NCI-H2029 treated with DMSO at 0.1 percent for 48 hours (cell line): ENCODE results near the gene KRTAP5-4.
"Not testable (repeated sequence)": the region's sequence is repeated elsewhere in the genome, so short reads cannot be mapped to it uniquely, and the experiment has no call there.

Source experiments
- DNase-seq: peaks from one replicate; lab custom pipeline; 2025; lab: John Stamatoyannopoulos, UW

The KRTAP5-4 gene, protein sequence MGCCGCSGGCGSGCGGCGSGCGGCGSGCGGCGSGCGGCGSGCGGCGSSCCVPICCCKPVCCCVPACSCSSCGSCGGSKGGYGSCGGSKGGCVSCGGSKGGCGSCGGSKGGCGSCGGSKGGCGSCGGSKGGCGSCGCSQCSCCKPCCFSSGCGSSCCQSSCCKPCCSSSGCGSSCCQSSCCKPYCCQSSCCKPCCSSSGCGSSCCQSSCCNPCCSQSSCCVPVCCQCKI

DNA sequence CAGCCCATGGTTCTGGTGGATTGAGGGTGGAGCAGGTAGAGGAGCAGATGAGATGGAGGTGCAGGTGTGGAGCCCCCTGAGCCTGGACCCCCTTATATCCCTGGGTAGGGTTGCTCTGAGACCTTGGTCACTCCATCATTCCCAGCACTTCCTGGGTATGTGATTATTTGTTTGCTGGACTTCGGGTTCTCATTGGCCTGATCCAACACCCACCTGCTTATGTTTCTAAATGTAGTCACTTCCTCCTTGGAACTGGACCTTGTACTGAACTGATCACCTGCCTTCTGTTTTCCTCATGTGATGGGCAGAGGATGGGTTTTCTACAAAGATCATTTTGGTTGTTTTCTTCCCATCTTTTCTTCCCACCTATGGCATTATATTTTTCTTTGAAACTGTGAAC, at the start of gene KRTAP5-4:
KRTAP5-4 (minus strand) TSS at position 53 of the 400 bp plus-strand sequence; CDS start at position 8, 45 bp downstream.
- no peak for DNase-seq

DNA sequence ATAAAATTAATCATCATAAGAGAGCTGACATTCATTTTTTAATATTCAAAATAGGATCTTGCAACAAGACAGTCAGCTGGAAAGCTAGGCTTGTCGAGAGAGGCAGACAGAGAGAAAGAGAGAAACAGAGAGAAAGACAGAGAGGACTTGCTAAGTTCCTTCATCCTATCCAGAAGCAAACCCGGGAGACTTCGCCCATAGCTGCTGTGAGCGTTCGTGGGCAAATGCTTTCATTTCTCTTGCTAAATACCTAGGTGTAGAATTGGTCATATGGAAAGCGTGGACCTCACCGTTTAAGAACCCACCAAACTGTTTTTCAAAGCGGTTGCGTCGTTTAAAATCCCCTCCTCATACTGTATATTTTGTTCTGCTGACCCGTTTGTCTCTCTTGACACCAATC, 49.7 kb upstream of the KRTAP5-4 start:
- no peak for DNase-seq

DNA sequence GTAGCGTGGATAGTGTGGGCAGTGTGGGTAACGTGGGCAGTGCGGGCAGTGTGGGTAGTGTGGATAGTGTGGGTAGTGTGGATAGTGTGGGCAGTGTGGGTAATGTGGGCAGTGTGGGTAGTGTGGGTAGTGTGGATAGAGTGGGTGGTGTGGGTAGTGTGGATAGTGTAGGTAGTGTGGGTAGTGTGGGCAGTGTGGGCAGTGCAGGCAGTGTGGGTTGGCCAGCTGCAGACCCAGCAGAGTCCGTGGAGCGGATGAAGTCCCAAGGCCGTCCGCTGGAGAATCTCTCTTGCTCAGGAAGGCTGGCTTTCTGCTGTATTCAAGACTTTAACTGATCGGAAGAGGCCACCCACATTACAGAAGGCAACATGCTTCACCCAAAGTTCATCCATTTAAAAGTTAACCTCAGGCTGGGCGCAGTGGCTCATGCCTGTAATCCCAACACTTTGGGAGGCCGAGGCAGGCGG, 49.0 kb upstream of the KRTAP5-4 start:
- DNase-seq, result no peak

DNA sequence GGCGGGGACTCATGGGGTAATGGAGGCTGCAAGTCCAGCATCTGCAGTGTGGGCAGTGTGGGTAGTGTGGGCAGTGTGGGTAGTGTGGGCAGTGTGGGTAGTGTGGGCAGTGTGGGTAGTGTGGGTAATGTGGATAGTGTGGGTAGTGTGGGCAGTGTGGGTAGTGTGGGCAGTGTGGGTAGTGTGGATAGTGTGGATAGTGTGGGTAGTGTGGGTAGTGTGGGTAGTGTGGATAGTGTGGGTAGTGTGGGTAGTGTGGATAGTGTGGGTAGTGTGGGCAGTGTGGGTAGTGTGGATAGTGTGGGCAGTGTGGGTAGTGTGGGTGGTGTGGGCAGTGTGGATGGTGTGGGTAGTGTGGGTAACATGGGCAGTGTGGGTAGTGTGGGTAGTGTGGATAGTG, 48.5 kb upstream of the KRTAP5-4 start:
- DNase-seq, result not testable (repeated sequence)

DNA sequence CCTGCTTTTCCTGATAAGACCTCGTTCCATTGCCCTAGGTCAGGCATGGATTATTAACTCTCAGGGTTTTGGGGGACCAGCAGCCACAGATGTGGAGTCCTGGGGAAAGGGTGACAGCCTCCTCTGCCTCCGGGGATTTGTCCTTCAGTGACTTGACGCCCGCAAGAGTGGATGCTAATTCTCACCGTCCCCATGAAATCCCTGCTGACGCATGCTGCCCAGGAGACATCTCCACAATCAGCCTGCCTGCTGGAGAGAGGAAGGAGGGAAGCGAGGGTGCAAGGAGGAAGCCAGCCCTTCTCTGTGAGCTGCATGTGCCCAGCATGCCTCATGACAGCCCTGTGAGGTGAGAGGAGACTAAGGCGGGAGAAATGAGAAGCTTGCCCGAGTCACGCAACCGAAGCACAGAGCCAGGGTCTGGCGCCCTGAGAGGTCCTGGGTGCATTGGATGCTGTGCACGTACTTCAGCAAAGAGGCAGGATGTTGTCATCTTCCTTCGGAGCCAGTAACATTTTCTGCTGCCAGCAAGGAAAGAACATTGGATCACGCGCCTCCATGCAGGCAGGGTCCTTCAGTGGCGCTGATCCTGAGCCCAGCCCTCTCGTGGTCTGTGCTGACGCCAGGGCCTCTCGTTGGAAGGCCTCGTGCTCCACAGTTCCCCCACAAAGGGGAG, 47.7 kb upstream of the KRTAP5-4 start:
- no peak for DNase-seq

DNA sequence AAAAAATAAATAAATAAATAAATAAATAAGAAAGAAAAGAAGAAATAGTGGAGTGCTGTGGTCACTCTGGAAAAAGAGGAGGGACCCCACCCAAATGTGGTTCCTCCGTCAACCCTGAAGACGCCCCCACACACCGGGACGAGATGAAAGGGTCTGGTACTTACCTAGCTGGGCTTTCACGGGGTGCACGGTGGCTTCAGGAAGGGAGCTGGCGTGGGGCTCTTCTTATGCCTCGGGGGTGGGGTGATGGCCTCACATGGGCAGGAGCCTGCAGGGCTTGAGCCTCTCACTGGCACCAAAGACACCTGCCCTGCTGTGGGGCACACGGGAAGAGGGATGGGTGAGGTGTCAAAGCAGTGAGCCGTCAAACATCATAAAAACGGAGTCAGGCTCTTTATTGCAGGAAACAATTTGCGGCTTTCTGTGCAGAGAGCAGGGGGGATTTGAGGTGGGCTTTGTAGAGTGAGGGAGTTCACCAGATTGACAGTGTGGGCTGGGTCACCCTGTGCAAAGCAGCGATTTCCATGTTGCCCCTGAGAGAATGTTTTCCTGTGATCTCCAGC, 47.1 kb upstream of the KRTAP5-4 start:
- no peak for DNase-seq

DNA sequence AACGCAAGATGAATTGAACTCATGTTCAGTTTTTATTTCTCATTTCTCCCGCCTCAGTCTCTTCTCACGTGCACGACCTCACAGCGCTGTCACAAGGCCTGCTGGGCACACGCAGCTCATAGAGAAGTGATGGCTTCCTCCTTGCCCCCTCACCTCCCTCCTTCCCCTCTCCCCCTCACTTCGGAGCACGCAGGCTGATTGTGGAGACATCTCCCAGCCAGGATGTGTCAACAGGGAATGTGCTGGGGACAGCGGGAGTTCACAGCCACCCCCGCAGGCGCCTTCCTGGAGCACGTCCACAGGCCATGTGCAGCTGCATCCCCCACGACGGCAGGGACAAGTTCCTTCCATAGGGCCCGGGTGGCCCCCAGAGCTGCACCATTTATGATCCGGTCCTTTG, 46.0 kb upstream of the KRTAP5-4 start:
- DNase-seq, result no peak

DNA sequence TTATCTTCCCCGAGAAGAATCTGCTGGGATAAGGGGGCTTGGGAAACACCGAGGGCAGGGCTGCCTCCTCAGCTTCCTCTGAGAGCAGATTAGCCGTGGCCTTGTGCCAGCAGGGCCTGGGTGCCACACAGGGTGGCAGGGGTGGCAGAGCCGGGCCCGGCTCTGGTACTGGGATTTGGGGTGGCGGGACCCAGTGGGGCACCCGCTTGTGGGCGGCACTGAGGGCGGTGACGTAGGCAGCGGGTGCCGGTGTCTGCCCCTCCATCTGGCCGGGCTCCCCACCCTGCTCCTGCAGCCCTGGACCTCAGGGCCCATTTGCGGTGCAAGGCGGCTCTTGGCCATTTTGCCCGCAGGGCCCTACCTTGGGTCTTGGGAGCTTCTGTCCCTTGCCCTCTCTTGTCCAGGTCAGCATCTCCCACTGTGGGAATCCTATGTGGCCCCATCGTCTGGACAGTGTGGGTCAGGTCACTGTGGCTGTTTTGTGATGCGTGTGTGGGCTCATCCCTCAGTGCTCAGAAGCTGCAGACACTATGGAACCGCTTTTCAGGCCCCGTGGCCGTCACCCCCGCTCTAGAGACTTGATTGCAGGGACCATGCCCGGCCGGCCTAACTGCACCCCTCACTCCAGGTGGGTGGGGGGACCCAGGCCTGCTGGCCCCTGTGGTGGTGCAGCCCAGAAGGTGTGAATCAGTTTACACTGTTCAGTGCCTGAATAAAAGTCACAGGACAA, 45.3 kb upstream of the KRTAP5-4 start:
- DNase-seq, result no peak

DNA sequence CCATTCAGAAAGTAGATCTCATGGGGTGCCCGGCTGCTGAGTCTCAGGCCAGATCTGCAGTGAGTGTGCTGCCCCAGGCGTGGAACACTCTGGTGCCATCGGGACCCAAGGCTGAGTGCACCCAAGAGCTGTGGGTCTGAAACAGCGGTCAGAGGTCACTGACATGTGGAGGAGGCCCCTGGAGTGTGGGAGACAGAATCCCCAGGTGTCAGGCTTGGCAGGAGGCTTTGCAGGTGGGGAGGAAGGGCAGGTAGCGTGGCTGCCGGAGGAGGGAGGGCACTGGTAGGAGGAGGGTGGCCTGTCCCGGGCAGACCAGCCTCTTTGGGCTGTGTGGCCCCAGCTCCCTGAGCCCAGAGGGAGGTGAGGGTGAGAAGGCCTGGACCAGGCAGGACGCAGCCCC, 43.4 kb upstream of the KRTAP5-4 start:
- no peak for DNase-seq

DNA sequence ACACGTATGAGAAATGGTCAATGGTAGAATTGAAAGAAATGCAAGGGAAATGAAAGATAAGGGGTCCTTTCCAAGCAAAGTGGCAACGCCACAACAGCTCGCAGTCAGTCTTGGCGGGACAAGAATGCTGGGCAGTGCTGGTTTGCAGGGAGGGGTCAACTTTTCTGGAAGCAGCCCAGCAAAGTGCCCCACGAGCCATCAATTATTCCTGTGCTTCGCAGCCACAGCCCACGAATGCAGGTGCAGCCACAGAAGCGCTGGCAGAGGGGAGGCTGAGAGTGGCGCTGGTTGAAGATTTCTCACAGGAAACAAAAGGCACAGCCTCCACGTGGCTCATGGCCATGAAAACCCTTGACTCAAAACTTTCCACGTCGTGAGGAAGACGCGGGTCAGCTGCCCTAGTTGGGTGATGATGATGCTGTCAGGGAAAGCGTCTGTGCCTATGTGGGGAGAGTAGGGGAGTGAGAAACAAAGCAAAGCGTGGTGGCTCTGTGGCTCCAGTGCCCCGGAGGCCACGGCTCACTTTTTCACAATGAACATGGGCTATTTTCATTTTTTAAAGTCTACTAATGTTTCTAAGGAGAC, 40.9 kb upstream of the KRTAP5-4 start:
- not testable (repeated sequence) for DNase-seq

DNA sequence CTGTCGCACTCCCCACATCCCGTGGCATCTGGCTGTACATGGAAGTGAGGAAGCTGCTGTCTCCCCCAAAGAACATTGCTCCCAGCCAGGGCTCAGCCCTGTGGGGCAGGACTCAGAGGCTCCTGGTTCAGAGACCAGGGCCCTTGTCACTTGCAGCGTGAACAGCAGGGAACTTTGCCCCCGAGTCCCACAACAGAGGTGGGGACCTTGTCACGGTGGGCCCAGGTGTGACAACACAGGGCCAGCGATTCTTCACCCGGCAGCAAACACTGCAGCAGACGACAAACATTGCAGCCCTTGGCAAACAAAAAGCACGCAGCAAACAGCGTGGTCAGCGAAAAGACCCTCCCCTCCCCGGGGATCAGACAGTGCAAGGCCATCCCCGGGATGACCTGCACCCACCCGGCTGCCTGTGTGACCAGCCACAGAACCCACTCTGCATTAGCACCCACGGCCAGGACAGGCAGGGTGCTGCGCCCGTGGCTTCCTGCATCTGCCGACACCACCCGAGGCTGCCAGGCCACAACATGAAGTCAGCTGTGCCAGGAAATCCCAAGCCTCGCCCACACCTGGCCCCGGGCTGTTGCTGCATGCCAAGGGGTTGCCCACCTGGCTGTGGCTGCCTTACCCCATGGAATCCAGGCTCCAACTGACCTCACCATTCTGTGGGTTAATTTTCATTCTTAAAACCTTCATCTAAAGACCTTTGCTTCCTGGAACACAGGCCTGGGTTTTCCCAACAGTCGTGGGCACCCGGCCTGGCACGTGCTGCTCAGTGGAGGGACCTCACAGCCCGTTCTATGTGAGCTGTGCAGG, 39.7 kb upstream of the KRTAP5-4 start:
- not testable (repeated sequence) for DNase-seq

DNA sequence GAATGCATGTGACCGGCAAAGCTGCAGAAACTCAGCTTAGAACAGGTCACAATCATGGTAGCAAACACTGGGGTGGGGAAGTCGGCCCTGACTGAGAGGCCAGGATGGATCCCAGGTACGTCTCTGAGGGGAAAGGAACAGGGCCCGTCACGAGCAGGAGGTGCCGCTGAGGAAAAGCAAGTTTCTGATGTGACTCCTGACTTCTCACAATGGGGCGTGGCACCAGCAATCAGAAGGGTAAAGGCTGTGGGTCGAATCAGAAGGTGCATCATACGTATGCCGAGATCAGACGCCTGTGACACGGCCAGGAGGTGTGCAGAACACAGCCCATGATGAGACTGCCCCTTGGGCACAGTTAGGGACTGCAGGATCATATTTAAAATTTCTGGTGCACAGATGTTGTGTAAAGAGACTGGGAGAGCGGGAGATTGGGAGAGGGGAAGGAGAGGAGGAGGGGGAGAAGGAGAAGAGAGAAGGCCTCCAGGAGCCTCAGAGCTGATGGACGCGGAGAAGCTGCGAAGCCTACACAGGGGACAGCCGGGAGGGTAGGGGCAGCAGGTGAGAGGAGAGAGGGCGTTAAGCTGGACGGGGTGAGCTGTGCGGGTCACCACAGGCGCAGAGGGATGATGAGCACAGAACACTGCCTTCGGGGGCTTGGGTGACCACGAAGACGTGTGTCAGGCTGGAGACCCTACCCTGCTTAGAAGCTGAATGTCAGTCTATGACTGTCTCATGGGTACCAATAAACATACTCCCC, 38.4 kb upstream of the KRTAP5-4 start:
- no peak for DNase-seq

DNA sequence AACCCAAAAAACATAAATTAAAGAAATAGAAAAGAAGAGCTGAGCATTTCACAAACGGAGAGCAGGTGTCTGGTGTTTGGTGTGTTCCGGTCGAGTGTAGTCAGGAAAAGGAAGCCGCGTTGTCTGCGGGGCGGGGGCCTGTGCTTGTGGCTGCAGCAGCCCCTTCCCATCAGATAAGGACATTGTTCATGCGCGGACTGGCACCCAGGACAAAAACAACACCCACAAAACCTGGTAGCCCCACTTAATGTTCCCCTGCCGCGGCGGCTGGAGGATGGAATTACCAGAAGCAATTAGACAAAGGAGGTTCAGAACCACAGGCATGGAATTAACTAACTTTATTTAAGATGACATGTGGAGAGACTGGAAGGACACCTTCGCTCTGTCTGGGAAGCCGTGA, 37.6 kb upstream of the KRTAP5-4 start:
- no peak for DNase-seq

DNA sequence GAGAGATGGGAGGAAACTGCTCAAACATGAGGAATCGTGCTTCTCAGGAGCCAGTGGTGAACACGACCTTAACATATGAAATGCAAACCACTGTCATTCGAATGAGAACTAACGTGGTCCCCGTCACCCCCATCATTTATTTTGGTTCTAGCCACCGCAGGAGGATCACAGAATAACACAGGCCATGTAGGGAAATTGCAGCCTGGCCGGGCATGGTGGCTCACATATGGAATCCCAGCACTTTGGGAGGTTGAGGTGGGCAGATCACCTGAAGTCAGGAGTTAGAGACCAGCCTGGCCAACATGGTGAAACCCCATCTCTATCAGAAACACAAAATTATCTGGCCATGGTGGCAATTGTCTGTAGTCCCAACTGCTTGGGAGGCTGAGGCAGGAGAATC, 34.7 kb upstream of the KRTAP5-4 start:
- no peak for DNase-seq

DNA sequence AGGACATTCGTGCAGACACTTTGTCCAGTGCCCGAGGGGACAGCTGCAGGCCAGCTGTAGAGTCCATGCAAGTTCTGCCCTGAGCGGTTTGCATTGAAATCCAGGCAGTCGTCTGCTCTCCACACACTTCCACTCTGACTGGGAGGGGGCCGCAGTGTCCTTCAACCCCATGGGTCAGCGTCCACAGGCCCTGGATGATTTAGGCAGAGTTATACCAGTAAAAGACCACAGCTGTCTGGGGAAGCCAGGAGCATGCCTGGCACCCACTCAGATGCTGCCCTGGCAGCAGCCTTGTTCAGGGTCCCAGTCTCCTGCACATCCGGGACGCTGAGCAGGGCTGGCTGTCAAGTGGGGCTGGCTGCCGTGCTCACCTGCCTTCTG, 34.1 kb upstream of the KRTAP5-4 start:
- DNase-seq, result no peak

DNA sequence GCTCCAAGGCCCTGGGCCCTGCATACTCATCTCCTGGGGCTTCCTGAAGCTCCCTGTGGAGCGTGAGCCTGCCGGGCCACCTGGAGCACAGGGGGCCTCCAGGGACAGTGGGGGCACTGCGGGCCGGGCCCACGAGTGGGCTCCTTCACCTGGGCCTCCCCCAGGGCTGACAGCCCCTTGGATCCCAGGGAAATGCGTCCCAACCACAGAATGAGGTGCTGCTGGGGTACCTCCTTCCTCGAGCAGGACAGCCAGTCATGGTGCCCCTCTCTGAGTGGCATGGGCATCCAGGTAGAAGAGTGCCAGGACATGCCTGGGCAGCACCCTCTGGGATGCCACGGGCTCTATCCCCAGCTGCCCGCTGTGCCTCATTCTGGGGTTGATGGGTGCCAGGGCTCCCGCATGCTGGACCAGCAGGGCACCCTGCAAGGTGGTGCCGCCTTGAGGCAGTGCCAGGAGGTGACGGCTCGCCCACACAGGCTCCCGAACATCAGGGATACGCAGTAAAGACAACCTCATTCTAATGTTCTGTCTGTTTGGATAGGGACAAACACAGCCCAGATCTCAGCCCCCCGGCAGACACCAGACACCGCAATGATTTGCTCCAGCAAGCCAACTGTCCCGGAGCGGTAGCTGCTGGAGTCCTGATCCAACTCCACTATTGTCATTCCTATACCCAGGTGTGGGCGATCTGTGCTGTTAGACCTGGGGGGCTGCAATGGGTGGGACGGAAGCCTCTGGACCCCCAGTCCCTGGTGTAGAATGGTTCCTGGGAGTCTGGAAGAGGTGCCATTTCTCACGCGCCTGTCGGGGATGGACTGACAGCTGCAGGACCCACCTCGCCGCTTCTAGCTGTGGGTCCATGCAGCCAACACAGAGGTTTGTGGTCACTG, 33.5 kb upstream of the KRTAP5-4 start:
- no peak for DNase-seq

DNA sequence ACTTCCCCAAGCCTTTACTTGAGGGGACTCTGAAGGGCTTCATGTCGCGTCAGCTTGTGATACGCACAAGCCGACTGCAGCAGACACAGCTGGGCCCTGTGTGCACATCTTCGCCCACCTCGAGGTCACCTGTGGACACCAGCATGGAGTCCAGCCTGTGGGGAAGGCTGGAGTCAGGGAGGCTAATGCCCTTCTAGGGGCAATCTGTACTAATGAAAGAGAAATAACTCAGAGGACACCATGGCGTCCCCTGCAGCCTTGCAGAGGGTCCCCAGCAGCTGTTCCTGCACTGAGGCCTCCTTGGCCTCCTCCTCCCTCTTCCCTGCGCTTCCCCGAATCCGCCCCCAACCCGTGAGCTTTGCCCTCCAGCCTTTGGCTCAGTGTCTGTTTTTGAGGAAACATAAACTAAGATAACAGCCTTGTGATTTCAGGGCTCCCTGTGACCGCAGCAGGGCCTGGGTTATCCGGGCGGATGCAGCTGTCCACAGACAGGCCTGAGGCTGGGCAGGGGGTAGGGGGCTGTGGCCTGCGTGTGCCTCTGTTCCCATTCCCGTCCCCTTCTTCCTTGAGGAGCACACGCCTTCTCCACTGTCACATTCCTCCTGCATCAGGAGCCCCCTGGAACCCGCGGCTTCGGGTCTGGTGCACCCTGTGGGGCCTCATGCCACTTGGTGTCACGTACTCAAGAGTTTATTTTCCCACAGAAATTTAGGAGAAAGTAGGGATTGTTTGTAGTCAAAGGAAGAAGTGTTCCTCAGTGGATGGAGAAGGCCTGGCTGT, 32.6 kb upstream of the KRTAP5-4 start:
- DNase-seq, result no peak

DNA sequence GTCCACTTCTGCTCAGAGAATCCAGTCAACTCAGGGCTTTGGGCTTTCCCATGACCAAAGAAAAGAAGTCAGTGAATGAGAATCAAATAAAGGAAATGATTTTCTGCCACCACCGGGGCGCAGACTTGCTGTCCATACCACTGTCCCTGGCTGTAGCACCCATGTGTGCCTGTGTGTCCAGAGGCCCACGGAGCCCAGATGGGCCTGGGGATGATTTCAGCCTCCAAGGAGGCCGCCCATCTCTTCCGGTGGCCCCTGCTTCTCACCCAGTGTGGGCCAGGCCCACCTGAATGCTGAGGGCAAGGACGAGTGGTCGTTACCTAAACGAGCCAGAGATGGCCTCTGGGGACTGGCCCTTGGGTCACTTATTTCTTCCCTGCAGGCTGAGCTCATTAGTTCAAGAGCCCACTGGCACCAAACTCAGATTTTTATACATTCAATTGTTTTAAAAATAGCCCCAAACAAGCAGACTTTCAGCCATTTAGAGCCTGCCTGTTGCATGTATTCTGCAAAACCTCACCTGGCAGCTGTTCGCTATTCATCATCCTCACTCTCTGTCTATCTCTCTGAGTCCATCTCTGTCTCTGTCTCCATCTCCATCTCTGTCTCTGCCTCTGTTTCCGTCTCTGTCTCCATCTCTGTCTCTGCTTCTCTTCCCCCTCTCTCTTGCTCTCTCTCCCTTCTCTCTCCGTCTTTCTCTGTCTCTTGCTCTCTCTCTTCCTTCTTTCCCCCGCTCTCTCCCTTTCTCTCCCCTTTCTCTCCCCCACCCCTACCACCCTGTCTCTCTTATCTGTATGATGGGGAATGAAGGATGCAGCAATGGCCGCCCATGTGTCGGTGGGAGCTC, 31.8 kb upstream of the KRTAP5-4 start:
- no peak for DNase-seq
